GM21576 (cell line): ENCODE data around the gene TXK.

Source experiments
- ATAC-seq: cut with Tn5 transposase; IDR thresholded peaks from one replicate; pipeline ENCODE4 v1.9.1; 2021; ENCODE audit warnings: mild to moderate bottlenecking, moderate library complexity; ENCODE audit not compliant: unreplicated experiment

The TXK gene

DNA sequence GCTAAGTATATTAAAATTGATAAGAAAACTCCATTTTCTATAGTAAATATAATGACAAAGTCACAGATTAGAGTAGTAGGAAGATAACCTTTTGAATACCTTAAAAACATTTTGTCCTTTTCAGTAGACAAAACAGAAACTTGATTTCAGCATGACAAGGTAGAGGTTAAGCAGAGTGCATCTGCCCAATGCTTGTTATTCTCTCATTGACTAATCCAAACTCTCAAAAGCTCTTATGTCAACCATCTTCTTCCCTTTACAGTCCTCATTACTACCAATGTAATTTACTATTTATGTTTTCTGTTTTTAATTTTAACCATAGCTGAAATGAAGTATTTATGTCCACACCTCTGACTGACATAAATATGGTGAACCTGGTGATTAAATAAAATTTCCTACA lies 106.4 kb downstream of the TXK start:
- peak; percentile 81 for ATAC-seq

- ATAC-seq, result no peak
Observed at GRCh38 chr4:48025005-48025404, 109.0 kb downstream of the TXK start.

GRCh38 chr4:48024522-48024921 lies 109.5 kb downstream of the TXK start:
- ATAC-seq, result no peak

DNA sequence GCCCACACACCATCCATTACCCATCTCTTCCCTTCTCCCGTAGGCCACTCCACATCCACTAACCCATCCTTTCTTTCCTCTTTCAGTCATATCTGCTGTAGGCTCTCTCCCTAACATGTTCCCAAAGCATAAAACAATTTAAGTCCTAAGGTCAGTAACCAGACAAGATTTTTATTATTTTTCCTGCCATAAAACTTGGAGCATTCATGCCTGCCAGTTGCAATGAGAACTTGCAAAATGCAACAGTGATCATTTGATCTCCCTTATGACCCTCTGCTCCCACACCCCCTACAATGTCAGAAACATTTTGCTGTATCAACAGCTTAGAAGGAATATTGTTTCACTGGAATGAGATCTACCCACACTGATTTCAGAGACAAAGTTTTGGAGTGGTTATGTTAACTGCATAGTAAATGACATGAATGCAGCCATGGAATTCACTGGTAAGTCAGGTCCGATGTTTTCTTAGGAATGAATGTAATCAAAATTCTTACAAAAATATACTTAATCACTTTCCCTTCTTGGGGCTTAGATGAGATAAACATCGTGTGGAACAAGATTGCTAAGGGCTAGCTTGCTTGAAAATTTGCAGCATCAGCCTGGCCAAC lies 111.8 kb downstream of the TXK start:
- no peak for ATAC-seq

- ATAC-seq, result no peak
Observed at GRCh38 chr4:48021100-48021499, 113.0 kb downstream of the TXK start.

- no peak for ATAC-seq
Observed at GRCh38 chr4:48018112-48018511, 115.9 kb downstream of the TXK start.

GRCh38 chr4:48017108-48017571 lies 116.9 kb downstream of the TXK start:
- no peak for ATAC-seq
